ENCODE results near the gene WDR55.

WDR55 gene

DNA sequence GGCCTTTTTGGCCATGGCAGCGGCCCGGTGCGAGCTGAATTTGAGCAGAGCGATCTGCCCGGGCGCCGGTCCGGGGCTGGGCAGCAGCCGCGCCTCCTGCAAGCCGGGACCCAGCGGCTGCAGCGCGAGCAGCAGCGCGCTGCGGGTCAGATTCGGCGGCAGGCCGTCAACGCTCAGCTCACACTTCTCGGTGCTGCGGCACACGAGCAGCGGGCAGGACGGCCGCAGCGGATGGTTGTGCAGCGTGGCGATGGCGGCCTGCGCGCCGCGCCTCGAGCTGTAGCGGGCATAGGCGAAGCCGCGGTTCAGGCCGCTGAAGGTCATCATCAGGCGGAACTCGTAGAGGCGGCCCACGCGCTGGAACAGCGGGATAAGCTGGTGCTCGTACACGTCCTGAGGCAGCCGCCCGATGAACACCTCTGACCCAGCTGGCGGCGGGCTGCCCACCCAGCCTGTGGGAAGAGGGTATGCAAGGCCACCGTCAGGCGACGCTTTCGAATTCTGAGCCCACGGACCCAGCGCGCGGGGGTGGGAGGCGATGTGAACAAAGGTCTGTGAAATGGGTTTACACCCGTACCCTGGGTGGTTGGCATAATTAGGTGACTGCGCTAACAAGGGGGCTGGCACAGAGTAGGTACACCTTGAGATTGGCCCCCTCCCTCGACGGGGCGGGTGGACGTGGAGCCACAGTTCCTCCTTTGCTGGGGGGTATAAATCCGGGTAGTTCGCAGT is 7.9 kb downstream of the WDR55 start:
- ChIA-PET POLR2A (interaction anchor here (0.6 to 1.1 kb wide), 4 partner anchors 18 to 125 kb away, joined by 3 to 4 read pairs (median 4); partner anchors contain the start of genes EIF4EBP3, HARS1, HARS2 and TMCO6), CTCF (no interaction called here)
- H3K4me3 ChIP-seq (ENCODE audit: low read depth, low read length): no peak overlapping the region
- no peak for TF ChIP-seq CTCF (IDR thresholded peaks at IDR 0.05; ENCODE audit: insufficient read depth, low read length, missing control alignments)
- DNase-seq (ENCODE audit: low read depth, low spot score): no peak

GRCh38 chr5:140673187-140673976 is 8.7 kb downstream of the WDR55 start, which contains the start of gene DND1:
Gene DND1 (minus strand): TSS chr5:140673576. CDS start chr5:140673542, 34 bp downstream.
- no peak for DNase-seq (ENCODE audit: low read depth, low spot score)
- CTCF ChIA-PET: no interaction called here
- no peak within 1 kb of the TSS for H3K4me3 ChIP-seq (ENCODE audit: low read depth, low read length)
- POLR2A ChIA-PET: interaction anchor here (1.1 kb wide), 1 partner anchor 18 kb away, joined by 4 read pairs; the partner anchor contains the start of genes HARS1 and HARS2
- TF ChIP-seq CTCF (IDR thresholded peaks at IDR 0.05; ENCODE audit: insufficient read depth, low read length, missing control alignments): no peak

DNA sequence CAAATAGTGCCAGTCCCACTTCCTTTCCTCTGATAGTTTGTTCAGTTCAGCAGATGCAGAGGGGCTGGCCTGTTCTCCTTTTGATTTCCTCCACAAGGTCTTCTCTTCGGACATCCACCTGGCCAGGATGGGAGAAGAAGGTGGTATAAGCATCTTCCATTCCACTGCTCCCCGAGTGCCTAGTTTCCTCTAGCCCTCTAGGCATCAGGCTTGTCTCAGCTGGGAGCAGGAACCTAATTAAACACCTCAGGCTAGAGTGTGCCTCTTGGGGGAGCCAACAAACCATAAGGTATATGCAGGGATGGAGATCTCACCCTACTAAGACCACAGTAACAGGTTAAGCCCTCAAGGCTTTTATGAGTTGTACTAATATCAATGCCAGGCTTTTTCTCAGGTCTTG is 9.5 kb downstream of the WDR55 start:
- TF ChIP-seq CTCF (IDR thresholded peaks at IDR 0.05; ENCODE audit: insufficient read depth, low read length, missing control alignments): no peak
- H3K4me3 ChIP-seq (ENCODE audit: low read depth, low read length): no peak overlapping the region
- no peak for DNase-seq (ENCODE audit: low read depth, low spot score)
- ChIA-PET CTCF (interaction anchor here (0.8 to 1.3 kb wide), 2 partner anchors 12 to 127 kb away, joined by 3 read pairs; partner anchors contain the start of gene EIF4EBP3), POLR2A (interaction anchor here (0.5 to 1.1 kb wide), 3 partner anchors 17 to 118 kb away, joined by 4 to 5 read pairs (median 5); partner anchors contain the start of genes HARS1 and HARS2)

DNA sequence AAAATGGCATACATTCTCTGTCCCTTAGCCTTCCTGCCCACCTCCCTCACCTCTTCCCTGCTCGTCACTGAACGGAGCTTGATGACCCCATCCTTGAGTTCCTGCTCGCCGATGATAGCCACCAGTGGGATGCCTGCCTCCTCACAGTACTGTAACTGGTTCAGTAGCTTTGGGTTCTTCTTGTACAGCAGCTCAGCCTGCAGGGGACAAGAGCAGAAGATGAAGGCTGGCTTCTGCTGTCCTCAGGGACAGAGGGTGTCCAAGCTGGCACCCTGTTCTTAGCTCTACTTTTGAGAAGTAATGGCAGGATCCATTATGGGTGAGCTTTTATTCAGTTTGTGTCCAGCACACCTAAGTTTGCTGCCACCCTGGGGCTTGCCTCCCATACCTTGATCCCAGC is 9.9 kb downstream of the WDR55 start:
- TF ChIP-seq CTCF (IDR thresholded peaks at IDR 0.05; ENCODE audit: insufficient read depth, low read length, missing control alignments): no peak
- H3K4me3 ChIP-seq (ENCODE audit: low read depth, low read length): no peak overlapping the region
- ChIA-PET CTCF (interaction anchor here (0.8 to 1.3 kb wide), 2 partner anchors 12 to 128 kb away, joined by 3 read pairs; partner anchors contain the start of gene EIF4EBP3), POLR2A (interaction anchor here (0.5 to 1.1 kb wide), 2 partner anchors 16 to 118 kb away, joined by 5 read pairs; partner anchors contain the start of genes HARS1 and HARS2)
- no peak for DNase-seq (ENCODE audit: low read depth, low spot score)

DNA sequence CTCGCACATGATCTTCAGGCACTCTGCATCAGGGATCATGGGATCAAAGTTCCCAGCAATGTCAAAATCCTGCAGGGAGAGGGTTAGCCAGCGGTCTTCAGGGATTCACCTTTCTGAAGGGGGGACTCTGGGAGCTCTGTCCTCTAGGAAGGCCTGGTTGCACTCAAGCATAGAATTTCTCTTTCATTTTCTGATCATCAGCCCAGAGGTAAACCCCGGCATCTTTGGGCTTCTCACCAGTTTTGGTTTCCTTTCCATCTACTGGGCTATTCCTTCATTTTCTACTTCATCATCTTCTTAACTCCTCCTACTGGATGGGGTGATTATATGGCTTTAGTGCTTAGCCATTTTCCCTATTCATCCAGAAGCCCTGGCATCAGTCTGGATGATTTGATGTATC is 13.2 kb downstream of the WDR55 start:
- POLR2A ChIA-PET: no interaction called here
- no peak for DNase-seq (ENCODE audit: low read depth, low spot score)
- CTCF ChIA-PET: interaction anchor here (1.7 kb wide), 1 partner anchor 12 kb away, joined by 6 read pairs; the partner anchor contains the start of genes HARS1 and HARS2
- no peak for TF ChIP-seq CTCF (IDR thresholded peaks at IDR 0.05; ENCODE audit: insufficient read depth, low read length, missing control alignments)
- H3K4me3 ChIP-seq (ENCODE audit: low read depth, low read length): no peak overlapping the region

- ChIA-PET POLR2A (no interaction called here), CTCF (no interaction called here)
- DNase-seq (ENCODE audit: low read depth, low spot score): no peak
- TF ChIP-seq CTCF (IDR thresholded peaks at IDR 0.05; ENCODE audit: insufficient read depth, low read length, missing control alignments): no peak
- H3K4me3 ChIP-seq (ENCODE audit: low read depth, low read length): no peak overlapping the region
Measured at GRCh38 chr5:140678993-140679392, 14.3 kb downstream of the WDR55 start.

Data from AG04449 (cell line).